IMR-90 (cell line): Measurements from ENCODE around the gene ABHD3. TPM values are rescaled to one million over a fixed set of nuclear protein-coding genes. Genes with fewer than 3 reads are reported as not detected.
"Not testable (repeated sequence)": the region's sequence is repeated elsewhere in the genome, so short reads cannot be mapped to it uniquely, and the experiment has no call there.

Experiments used
- ATAC-seq: fragments of 200-7000 bp; cut with Tn5 transposase; 2 replicates; pipeline ENCODE4 v1.9.1; 2020; ENCODE audit warnings: low read depth, mild to moderate bottlenecking, moderate library complexity
- BruUV-seq: library from RNA; stranded (reverse); fragments of 400-500 nt; replicated peaks from 2 replicates; lab custom pipeline; 2021; lab: Mats Ljungman, UMichigan
- CTCF ChIA-PET: fragments of 300-600 bp; formaldehyde crosslinking; extraction: SDS; loops from one replicate; lab custom pipeline; 2021; ENCODE audit warnings: antibody characterized with exemption; lab: Yijun Ruan, JAX
- POLR2A ChIA-PET: fragments of 300-600 bp; sonication (Branson Sonifier 250); formaldehyde crosslinking; loops from one replicate; lab custom pipeline; 2022; ENCODE audit warnings: antibody characterized with exemption; ENCODE audit not compliant: unreplicated experiment; lab: Charles Lee
- DNase-seq: peaks from one replicate; pipeline ENCODE4 v3.0.0; 2013
- H2AFZ ChIP-seq: replicated peaks from 2 replicates; pipeline ENCODE3; 2013; ENCODE audit warnings: low read length, mild to moderate bottlenecking; ENCODE audit not compliant: poor library complexity
- H2AK5ac ChIP-seq: 2 replicates; pipeline ENCODE4 v1.6.1; 2013; ENCODE audit warnings: low read depth, low read length, inconsistent platforms
- H2AK9ac ChIP-seq: replicated peaks from 2 replicates; pipeline ENCODE3; 2013; ENCODE audit warnings: mild to moderate bottlenecking, low read depth, low read length, moderate library complexity; ENCODE audit not compliant: poor library complexity
- H2BK120ac ChIP-seq: 2 replicates; pipeline ENCODE4 v1.6.1; 2013; ENCODE audit warnings: low read depth, low read length, inconsistent platforms
- H2BK15ac ChIP-seq: 3 replicates; pipeline ENCODE4 v1.6.1; 2013; ENCODE audit warnings: low read depth, low read length, inconsistent platforms
- H2BK20ac ChIP-seq: 2 replicates; pipeline ENCODE4 v1.6.1; 2013; ENCODE audit warnings: low read depth, mild to moderate bottlenecking, inconsistent platforms, low read length, moderate library complexity
- H2BK5ac ChIP-seq: 2 replicates; pipeline ENCODE4 v1.6.1; 2013; ENCODE audit warnings: mild to moderate bottlenecking, low read depth, low read length, inconsistent platforms; ENCODE audit not compliant: poor library complexity, severe bottlenecking
- H3K14ac ChIP-seq: replicated peaks from 2 replicates; pipeline ENCODE4 v1.6.1; 2013; ENCODE audit warnings: low read depth, low read length, inconsistent platforms
- H3K18ac ChIP-seq: 2 replicates; pipeline ENCODE4 v1.6.1; 2013; ENCODE audit warnings: low read depth, low read length, control low read depth
- H3K23ac ChIP-seq: 2 replicates; pipeline ENCODE4 v1.6.1; 2013; ENCODE audit warnings: low read depth, low read length, inconsistent platforms
- H3K27ac ChIP-seq: 2 replicates; pipeline ENCODE4 v1.5.1; 2013; ENCODE audit warnings: mild to moderate bottlenecking, control low read depth, low read length; ENCODE audit not compliant: insufficient read depth
- H3K27me3 ChIP-seq: 2 replicates; pipeline ENCODE4 v1.6.1; 2013; ENCODE audit warnings: low read length; ENCODE audit not compliant: control insufficient read depth, insufficient read depth
- H3K36me3 ChIP-seq: 2 replicates; pipeline ENCODE4 v1.6.1; 2013; ENCODE audit warnings: low read length, mixed read lengths; ENCODE audit not compliant: control insufficient read depth, insufficient read depth
- H3K4ac ChIP-seq: 2 replicates; pipeline ENCODE4 v1.6.1; 2013; ENCODE audit warnings: low read depth, low read length, inconsistent platforms
- H3K4me1 ChIP-seq: 2 replicates; pipeline ENCODE4 v1.6.1; 2013; ENCODE audit warnings: low read length, mixed read lengths; ENCODE audit not compliant: control insufficient read depth, insufficient read depth
- H3K4me2 ChIP-seq: 2 replicates; pipeline ENCODE4 v1.6.1; 2013; ENCODE audit warnings: low read depth, mild to moderate bottlenecking, control low read depth, low read length, moderate library complexity
- H3K4me3 ChIP-seq: 2 replicates; pipeline ENCODE4 v1.5.1; 2013; ENCODE audit warnings: low read depth, mild to moderate bottlenecking, control low read depth, low read length, moderate library complexity; ENCODE audit not compliant: insufficient read depth
- H3K56ac ChIP-seq: 2 replicates; pipeline ENCODE4 v1.6.1; 2013; ENCODE audit warnings: low read length, inconsistent platforms; ENCODE audit not compliant: insufficient read depth; ENCODE audit errors: extremely low read depth
- H3K79me1 ChIP-seq, 2 experiments: 2 replicates each; pipeline ENCODE4 v1.6.1; 2013; ENCODE audit warnings: low read length in 2 of 2, inconsistent platforms in 1 of 2, low read depth in 1 of 2
- H3K9ac ChIP-seq: 2 replicates; pipeline ENCODE4 v1.6.1; 2013; ENCODE audit warnings: low read depth, low read length, control low read depth
- H3K9me1 ChIP-seq: 2 replicates; pipeline ENCODE4 v1.6.1; 2013; ENCODE audit warnings: low read length, inconsistent platforms; ENCODE audit not compliant: insufficient read depth
- H3K9me3 ChIP-seq: 2 replicates; pipeline ENCODE4 v1.6.1; 2013; ENCODE audit warnings: low read length; ENCODE audit not compliant: control insufficient read depth, insufficient read depth
- H4K20me1 ChIP-seq: 2 replicates; pipeline ENCODE4 v1.6.1; 2013; ENCODE audit warnings: low read length, inconsistent platforms; ENCODE audit not compliant: insufficient read depth
- H4K5ac ChIP-seq: 2 replicates; pipeline ENCODE4 v1.6.1; 2013; ENCODE audit warnings: mild to moderate bottlenecking, low read depth, low read length, control low read depth
- H4K8ac ChIP-seq, 2 experiments: 2 replicates each; pipeline ENCODE4 v1.6.1; 2013; ENCODE audit warnings: low read depth in 2 of 2, low read length in 2 of 2, control low read depth in 1 of 2, inconsistent platforms in 1 of 2
- H4K91ac ChIP-seq: 2 replicates; pipeline ENCODE4 v1.6.1; 2013; ENCODE audit warnings: low read depth, low read length, inconsistent platforms; ENCODE audit not compliant: insufficient read depth
- WGBS, 2 experiments: methylation state at CpG; one replicate each; pipeline versions ENCODE4 v1.1.5 to v1.1.7; 2013; ENCODE audit warnings: missing lambda C conversion rate in 2 of 2; ENCODE audit not compliant: insufficient read length in 1 of 2; ENCODE audit errors: extremely low coverage in 2 of 2; 5-methylcytosine and 5-hydroxymethylcytosine counted together
- dilution Hi-C: fragments of 300-500 bp; cut with HindIII; formaldehyde crosslinking; loops from one replicate; pipeline ENCODE4 v1.14.3; 2018; ENCODE audit warnings: low sequenced_read_pairs; ENCODE audit not compliant: unreplicated experiment
- in situ Hi-C: fragments of 300-500 bp; cut with MboI; formaldehyde crosslinking; loops from 3 replicates; pipeline ENCODE4 v1.14.3; 2019; ENCODE audit warnings: low sequenced_read_pairs, inconsistent platforms, mixed read lengths
- intact Hi-C: fragments of 100-400 bp; cut with micrococcal nuclease; formaldehyde crosslinking; loops from 2 replicates; pipeline ENCODE4 v1.10.0; 2022
- polyA plus RNA-seq, 3 experiments: library from polyadenylated mRNA; depleted of rRNA; stranded (reverse); fragments of >200 nt; gene quantifications; 2 replicates each; pipeline ENCODE4 v1.2.3, GENCODE V29; 2012; ENCODE audit warnings: low replicate concordance in 1 of 3
- total RNA-seq: library from RNA; depleted of rRNA; stranded (reverse); fragments of >200 nt; gene quantifications from 2 replicates; pipeline ENCODE4 v1.2.3, GENCODE V29; 2012

Gene ABHD3
- total and polyA plus RNA-seq, 2 of the 4 experiments (the other 2 are of a cell fraction) = 4.5 to 5.5 TPM

DNA sequence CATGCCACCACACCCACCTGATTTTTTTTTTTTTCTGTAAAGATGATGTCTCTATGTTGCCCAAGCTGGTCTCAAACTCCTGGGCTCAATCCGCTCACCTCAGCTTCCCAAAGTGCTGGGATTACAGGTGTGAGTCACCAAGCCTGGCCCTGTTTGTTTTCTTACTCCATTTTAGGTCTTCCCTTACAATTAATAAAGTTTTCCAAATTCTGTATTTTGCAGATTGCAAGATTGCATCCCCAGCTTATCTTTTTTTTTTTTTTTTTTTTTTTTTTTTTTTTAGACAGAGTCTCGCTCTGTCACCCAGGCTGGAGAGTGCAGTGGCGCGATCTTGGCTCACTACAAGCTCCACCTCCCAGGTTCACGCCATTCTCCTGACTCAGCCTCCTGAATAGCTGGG is 64.2 kb downstream of the ABHD3 start:
- H3K4me1 ChIP-seq, H3K56ac ChIP-seq, H2BK15ac ChIP-seq, H3K4me3 ChIP-seq, H3K23ac ChIP-seq, H3K4ac ChIP-seq, H3K4me2 ChIP-seq, H2AK9ac ChIP-seq, H3K9ac ChIP-seq, BruUV-seq, POLR2A ChIA-PET, H4K91ac ChIP-seq, H3K9me3 ChIP-seq, dilution Hi-C loops, H4K8ac ChIP-seq, H3K9me1 ChIP-seq, H2AFZ ChIP-seq, CTCF ChIA-PET, H3K79me1 ChIP-seq, H2AK5ac ChIP-seq, H3K36me3 ChIP-seq, H4K20me1 ChIP-seq, H3K18ac ChIP-seq, ATAC-seq, H4K5ac ChIP-seq, in situ Hi-C loops, H3K27me3 ChIP-seq, H2BK20ac ChIP-seq, H3K14ac ChIP-seq, H2BK120ac ChIP-seq, H3K27ac ChIP-seq, DNase-seq, H2BK5ac ChIP-seq, intact Hi-C loops: not testable (repeated sequence)
- WGBS, 2 experiments = no CpG with 5 or more reads among the region's 5 CpGs
